HG02678 (cell line): Measurements from ENCODE around the gene RTP4.

Source experiments
- ATAC-seq: cut with Tn5 transposase; IDR thresholded peaks from one replicate; pipeline ENCODE4 v1.9.1; 2021; ENCODE audit warnings: mild to moderate bottlenecking, moderate library complexity; ENCODE audit not compliant: unreplicated experiment

The RTP4 gene

GRCh38 chr3:187368251-187369088 is at the start of gene RTP4:
Gene RTP4, plus strand, starts transcription at chr3:187368385. Its CDS starts 57 bp downstream, at chr3:187368442.
- peak; percentile 93 for ATAC-seq

GRCh38 chr3:187318819-187319616 is 49.2 kb upstream of the RTP4 start:
- ATAC-seq: no peak

GRCh38 chr3:187319699-187320302 is 48.4 kb upstream of the RTP4 start:
- peak; percentile 93 for ATAC-seq

- no peak for ATAC-seq
Measured at GRCh38 chr3:187321766-187322165, 46.4 kb upstream of the RTP4 start.

- no peak for ATAC-seq
Measured at GRCh38 chr3:187322291-187322690, 45.9 kb upstream of the RTP4 start.

GRCh38 chr3:187323091-187323490 is 45.1 kb upstream of the RTP4 start:
- ATAC-seq: no peak

- ATAC-seq: no peak
Measured at GRCh38 chr3:187325632-187326031, 42.6 kb upstream of the RTP4 start.

GRCh38 chr3:187327845-187328244 is 40.3 kb upstream of the RTP4 start:
- no peak for ATAC-seq

- ATAC-seq: no peak
Measured at GRCh38 chr3:187328691-187329090, 39.5 kb upstream of the RTP4 start.

GRCh38 chr3:187334904-187335303 is 33.3 kb upstream of the RTP4 start:
- no peak for ATAC-seq

GRCh38 chr3:187336322-187336721 is 31.9 kb upstream of the RTP4 start:
- ATAC-seq: no peak

- ATAC-seq: no peak
Measured at GRCh38 chr3:187340578-187340977, 27.6 kb upstream of the RTP4 start.

- no peak for ATAC-seq
Measured at GRCh38 chr3:187342255-187342654, 25.9 kb upstream of the RTP4 start.

- ATAC-seq: no peak
Measured at GRCh38 chr3:187343670-187344069, 24.5 kb upstream of the RTP4 start.

GRCh38 chr3:187352581-187353575 is 15.3 kb upstream of the RTP4 start:
- ATAC-seq: no peak

- no peak for ATAC-seq
Measured at GRCh38 chr3:187358068-187358467, 10.1 kb upstream of the RTP4 start.

- no peak for ATAC-seq
Measured at GRCh38 chr3:187359798-187360486, 8.2 kb upstream of the RTP4 start.

GRCh38 chr3:187360596-187360995 is 7.6 kb upstream of the RTP4 start:
- ATAC-seq: no peak

- peak; percentile 56 for ATAC-seq
Measured at GRCh38 chr3:187361835-187362234, 6.3 kb upstream of the RTP4 start.
